Epithelial cell of proximal tubule (primary cell): Measurements from ENCODE around the gene TKFC. TPM values are rescaled to one million over a fixed set of nuclear protein-coding genes. Genes with fewer than 3 reads are reported as not detected.

Source experiments
- DNase-seq: peaks from one replicate; pipeline ENCODE4 v3.0.0-alpha.2; 2011; ENCODE audit warnings: low read depth
- H3K4me3 ChIP-seq: 2 replicates; pipeline ENCODE4 v1.5.1; 2011; ENCODE audit warnings: low read depth, mild to moderate bottlenecking, low read length
- total RNA-seq: library from RNA; depleted of rRNA; stranded (reverse); fragments of >200 nt; gene quantifications from 2 replicates; pipeline ENCODE4 v1.2.3, GENCODE V29; 2015
- TF ChIP-seq, protein P1 (sequence below): conservative IDR thresholded peaks from 2 replicates; pipeline ENCODE4 v1.5.1; 2012; ENCODE audit warnings: low read depth, mild to moderate bottlenecking, low read length

Gene TKFC
- total RNA-seq, 1 donor from 2014 or later = 22.9 TPM

DNA sequence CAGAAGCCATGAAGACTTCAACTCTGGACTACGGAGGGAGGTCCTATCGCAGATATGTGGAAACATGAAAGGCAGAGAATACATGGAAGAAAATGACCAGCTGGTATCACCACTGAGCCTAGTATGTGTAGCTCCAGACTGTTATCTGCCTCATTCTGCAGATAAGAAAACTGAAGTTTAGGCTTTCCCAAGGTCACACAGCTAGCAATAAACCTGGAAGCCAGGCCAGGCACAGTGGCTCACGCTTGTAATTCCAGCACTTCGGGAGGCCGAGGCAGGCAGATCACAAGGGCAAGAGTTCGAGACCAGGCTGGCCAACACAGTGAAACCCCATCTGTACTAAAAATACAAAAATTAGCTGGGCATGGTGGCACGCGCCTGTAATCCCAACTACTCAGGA lies 22.3 kb upstream of the TKFC start:
- TF ChIP-seq, protein P1, sequence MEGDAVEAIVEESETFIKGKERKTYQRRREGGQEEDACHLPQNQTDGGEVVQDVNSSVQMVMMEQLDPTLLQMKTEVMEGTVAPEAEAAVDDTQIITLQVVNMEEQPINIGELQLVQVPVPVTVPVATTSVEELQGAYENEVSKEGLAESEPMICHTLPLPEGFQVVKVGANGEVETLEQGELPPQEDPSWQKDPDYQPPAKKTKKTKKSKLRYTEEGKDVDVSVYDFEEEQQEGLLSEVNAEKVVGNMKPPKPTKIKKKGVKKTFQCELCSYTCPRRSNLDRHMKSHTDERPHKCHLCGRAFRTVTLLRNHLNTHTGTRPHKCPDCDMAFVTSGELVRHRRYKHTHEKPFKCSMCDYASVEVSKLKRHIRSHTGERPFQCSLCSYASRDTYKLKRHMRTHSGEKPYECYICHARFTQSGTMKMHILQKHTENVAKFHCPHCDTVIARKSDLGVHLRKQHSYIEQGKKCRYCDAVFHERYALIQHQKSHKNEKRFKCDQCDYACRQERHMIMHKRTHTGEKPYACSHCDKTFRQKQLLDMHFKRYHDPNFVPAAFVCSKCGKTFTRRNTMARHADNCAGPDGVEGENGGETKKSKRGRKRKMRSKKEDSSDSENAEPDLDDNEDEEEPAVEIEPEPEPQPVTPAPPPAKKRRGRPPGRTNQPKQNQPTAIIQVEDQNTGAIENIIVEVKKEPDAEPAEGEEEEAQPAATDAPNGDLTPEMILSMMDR = no peak
- H3K4me3 ChIP-seq = no peak overlapping the region
- no peak for DNase-seq

DNA sequence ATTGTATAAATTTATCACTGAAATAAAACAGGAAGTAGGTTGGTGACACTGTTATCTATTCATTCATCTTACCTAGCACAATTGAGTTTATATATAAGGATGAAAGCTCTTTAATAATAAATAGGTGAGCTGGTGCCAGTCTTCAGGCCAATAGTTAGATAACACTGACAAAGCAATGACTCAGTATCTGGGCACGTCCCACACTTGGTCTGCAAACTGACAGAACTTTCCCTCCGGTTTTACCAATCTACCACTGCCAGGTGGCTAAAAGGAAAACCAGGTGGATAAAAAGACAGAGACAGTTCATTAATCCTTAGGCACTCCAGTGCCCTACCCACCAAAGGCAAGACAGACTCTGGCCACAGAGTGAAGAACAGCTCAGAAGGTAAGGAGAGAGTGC lies 17.8 kb upstream of the TKFC start:
- H3K4me3 ChIP-seq = no peak overlapping the region
- TF ChIP-seq, protein P1 = no peak
- DNase-seq = no peak

DNA sequence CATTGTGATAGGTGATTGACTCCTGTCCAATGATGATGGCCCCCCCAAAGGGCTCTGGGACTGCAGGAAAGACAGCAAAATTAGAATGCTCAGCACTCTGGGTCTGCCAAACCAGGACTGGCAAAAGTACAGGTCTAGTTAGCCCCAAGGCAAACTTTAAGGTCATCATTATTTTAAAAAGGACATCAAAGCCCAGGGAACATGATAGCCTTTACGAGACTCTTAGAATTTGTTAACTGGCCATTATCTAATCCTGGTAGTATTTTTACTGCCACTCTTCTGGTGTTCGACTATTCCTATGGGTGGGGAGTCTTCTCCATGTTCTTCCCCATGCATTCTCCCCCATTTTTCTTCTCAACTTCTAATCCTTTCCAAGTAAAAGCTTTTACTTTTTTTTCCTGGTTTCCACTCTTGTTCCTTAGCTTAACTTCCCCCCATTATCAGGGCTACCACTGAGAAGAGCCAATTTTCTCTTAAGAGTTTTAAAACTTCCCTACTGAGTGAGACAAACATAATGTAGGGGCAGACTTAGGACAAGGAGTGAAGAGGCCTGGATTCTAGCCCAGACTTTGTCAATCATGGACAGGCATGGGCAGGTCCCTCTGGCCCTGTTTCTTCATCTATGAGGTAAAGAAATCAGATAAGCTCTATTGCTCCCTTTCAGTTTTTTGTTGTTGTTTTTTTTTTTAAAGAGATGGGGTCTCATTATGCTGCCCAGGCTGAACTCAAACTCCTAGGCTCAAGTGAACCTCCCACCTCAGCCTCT lies 7.2 kb upstream of the TKFC start:
- TF ChIP-seq, protein P1 = no peak
- no peak overlapping the region for H3K4me3 ChIP-seq
- DNase-seq = no peak

DNA sequence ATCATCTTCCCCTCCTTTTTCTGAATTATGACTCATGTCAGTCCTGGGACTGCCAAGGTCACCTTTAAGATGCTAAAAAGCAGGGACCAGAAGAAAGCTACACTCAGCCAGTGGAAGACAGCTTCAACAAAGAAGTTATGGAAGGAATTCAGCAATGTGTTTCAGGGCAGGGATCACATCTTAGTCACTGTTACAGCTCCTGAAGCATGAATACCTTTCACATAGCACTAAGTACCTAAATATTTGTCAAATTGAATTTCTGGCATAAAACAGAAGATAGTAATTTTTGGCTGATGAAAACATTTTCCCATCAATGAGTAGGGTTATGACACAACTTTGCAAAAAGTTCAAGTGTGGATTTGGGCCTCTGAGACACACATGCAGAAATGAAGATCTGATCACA lies 5.4 kb upstream of the TKFC start:
- no peak for DNase-seq
- no peak overlapping the region for H3K4me3 ChIP-seq
- TF ChIP-seq, protein P1 = no peak

DNA sequence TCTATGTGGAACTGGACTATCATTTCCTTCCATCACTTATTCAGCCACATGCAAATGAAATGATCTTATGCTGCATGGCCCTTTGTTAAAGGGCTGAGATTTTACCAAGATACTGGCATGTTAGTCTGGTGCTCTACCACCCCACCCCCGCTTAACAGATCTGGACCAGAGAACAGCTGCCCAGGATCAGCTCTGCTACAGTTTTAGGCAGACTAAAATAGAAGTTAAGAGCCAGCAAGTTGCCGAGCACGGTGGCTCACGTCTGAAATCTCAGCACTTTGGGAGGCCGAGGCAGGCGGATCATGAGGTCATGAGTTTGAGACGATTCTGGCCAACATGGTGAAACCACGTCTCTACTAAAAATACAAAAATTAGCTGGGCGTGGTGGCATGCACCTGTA lies 4.7 kb upstream of the TKFC start:
- no peak for DNase-seq
- H3K4me3 ChIP-seq = no peak overlapping the region
- TF ChIP-seq, protein P1 = no peak

DNA sequence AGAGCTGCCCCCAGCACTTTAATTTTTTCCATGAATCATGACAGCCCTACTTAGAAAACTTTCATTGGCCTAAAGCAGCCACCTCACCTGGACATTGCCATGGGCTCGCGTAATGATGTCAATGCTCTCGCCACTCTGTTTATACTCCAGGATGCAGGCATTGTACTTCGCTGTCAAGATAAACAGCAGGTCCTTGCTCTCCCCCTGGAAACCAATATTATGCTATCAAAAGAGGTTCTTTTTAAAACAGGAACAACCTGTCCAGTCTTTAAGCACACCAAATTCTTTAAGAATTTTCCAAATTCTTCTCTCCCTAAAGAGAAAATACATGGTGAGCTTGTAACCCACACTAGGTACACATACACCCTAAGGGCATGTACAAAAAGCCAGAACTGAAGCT lies 3.2 kb upstream of the TKFC start:
- no peak overlapping the region for H3K4me3 ChIP-seq
- DNase-seq = no peak
- TF ChIP-seq, protein P1 = no peak

DNA sequence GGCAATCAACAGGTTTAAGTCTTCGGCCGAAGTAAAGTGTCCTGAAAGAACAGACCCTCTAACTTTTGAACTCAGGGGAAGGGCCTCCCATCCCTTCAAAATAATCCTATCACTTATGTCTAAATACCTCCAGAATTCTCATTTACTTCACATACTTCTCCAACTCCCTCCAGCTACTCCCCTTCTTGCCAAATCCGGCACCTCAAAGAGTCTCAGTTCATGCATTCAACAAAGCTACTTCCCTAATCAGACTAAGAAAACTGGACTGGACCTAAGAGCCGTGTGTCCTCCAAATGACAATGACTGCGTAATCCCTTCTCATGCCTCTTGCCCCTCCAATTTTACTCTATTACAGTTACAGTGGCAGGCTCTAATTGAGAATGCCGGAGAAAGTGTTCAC lies 1.4 kb upstream of the TKFC start:
- no peak for DNase-seq
- H3K4me3 ChIP-seq = peak overlapping the region; percentile 96
- TF ChIP-seq, protein P1 = no peak
